ENCODE results near the gene PKP4. TPM values are rescaled to one million over a fixed set of nuclear protein-coding genes. Genes with fewer than 3 reads are reported as not detected.

Gene PKP4
- total RNA-seq, 1 donor from 2014 or later = 83.9 TPM

GRCh38 chr2:158618891-158619490, 162.2 kb downstream of the PKP4 start:
- no peaks in the 10 kb centered on the region for H4K20me1 ChIP-seq (ENCODE audit: low read depth)
- no peaks in the 10 kb centered on the region for H3K27me3 ChIP-seq
- Mint-ChIP-seq H3K4me3 (no peak overlapping the region), H3K36me3 (peaks cover 22% of the 10 kb centered on the region), H3K27me3 (ENCODE audit: insufficient read depth, low read depth) (no peaks in the 10 kb centered on the region), H3K4me1 (no peaks in the 10 kb centered on the region), H3K9me3 (no peaks in the 10 kb centered on the region), H3K27ac (no peak overlapping the region)
- no peak overlapping the region for H2AFZ ChIP-seq (replicated peaks)
- H3F3A ChIP-seq (ENCODE audit: low read depth) = no peaks in the 10 kb centered on the region
- H3K79me2 ChIP-seq (ENCODE audit: low read depth) = no peaks in the 10 kb centered on the region
- no peak overlapping the region for H3K4me2 ChIP-seq
- H3K9me3 ChIP-seq (ENCODE audit: low read depth) = no peaks in the 10 kb centered on the region
- TF ChIP-seq EZH2 (IDR thresholded peaks at IDR 0.05) (no peak), EZH2phosphoT487 (IDR thresholded peaks at IDR 0.05) (no peak)
- TF ChIP-seq, protein P1, sequence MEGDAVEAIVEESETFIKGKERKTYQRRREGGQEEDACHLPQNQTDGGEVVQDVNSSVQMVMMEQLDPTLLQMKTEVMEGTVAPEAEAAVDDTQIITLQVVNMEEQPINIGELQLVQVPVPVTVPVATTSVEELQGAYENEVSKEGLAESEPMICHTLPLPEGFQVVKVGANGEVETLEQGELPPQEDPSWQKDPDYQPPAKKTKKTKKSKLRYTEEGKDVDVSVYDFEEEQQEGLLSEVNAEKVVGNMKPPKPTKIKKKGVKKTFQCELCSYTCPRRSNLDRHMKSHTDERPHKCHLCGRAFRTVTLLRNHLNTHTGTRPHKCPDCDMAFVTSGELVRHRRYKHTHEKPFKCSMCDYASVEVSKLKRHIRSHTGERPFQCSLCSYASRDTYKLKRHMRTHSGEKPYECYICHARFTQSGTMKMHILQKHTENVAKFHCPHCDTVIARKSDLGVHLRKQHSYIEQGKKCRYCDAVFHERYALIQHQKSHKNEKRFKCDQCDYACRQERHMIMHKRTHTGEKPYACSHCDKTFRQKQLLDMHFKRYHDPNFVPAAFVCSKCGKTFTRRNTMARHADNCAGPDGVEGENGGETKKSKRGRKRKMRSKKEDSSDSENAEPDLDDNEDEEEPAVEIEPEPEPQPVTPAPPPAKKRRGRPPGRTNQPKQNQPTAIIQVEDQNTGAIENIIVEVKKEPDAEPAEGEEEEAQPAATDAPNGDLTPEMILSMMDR (IDR thresholded peaks at IDR 0.05) = no peak
- DNase-seq (ENCODE audit: low spot score) = no peak
- H3K9ac ChIP-seq = no peak overlapping the region
- H3K4me3 ChIP-seq = no peak overlapping the region
- peaks cover 5% of the 10 kb centered on the region for H3K36me3 ChIP-seq
- peak overlapping the region; percentile 13 for H3K27ac ChIP-seq
- H3K4me1 ChIP-seq = peaks cover 8% of the 10 kb centered on the region

DNA sequence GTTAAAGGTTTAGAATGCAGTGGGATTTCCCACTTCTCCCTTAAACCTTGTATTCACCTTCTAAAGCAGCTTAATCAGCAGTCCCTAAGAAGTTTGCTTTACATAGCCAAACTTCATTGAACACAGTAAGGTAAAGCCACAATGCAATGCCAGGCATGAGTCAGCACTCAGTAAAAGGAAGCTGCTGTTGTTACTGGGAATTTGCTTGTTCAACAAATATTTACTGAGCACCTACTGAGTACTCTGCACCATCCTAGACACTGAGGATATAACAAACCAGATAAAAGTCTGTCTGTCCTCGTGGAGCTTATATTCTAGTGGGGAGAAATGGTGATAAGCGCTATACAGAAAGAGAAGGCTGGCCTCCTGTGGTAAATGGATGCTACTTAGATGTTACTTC, 162.7 kb downstream of the PKP4 start:
- no peak overlapping the region for H3K27ac Mint-ChIP-seq
- Histone ChIP-seq H2AFZ (replicated peaks) (no peak overlapping the region), H3F3A (ENCODE audit: low read depth) (no peaks in the 10 kb centered on the region), H3K9me3 (ENCODE audit: low read depth) (no peaks in the 10 kb centered on the region), H3K27me3 (no peaks in the 10 kb centered on the region), H3K9ac (no peak overlapping the region), H3K36me3 (peaks cover 5% of the 10 kb centered on the region), H3K79me2 (ENCODE audit: low read depth) (no peaks in the 10 kb centered on the region), H4K20me1 (ENCODE audit: low read depth) (no peaks in the 10 kb centered on the region), H3K4me3 (no peak overlapping the region), H3K4me1 (peaks cover 8% of the 10 kb centered on the region), H3K4me2 (no peak overlapping the region), H3K27ac (peak overlapping the region; percentile 13)
- no peaks in the 10 kb centered on the region for H3K27me3 Mint-ChIP-seq (ENCODE audit: insufficient read depth, low read depth)
- H3K4me3 Mint-ChIP-seq = no peak overlapping the region
- peaks cover 24% of the 10 kb centered on the region for H3K36me3 Mint-ChIP-seq
- no peak for TF ChIP-seq EZH2 (IDR thresholded peaks at IDR 0.05)
- TF ChIP-seq, protein P1 (IDR thresholded peaks at IDR 0.05) = no peak
- TF ChIP-seq EZH2phosphoT487 (IDR thresholded peaks at IDR 0.05) = no peak
- no peaks in the 10 kb centered on the region for H3K9me3 Mint-ChIP-seq
- no peaks in the 10 kb centered on the region for H3K4me1 Mint-ChIP-seq
- peak; percentile 7 for DNase-seq (ENCODE audit: low spot score)

- TF ChIP-seq EZH2phosphoT487 (IDR thresholded peaks at IDR 0.05) = no peak
- no peak for TF ChIP-seq EZH2 (IDR thresholded peaks at IDR 0.05)
- TF ChIP-seq, protein P1 (IDR thresholded peaks at IDR 0.05) = no peak
- H3K4me3 ChIP-seq = no peak overlapping the region
- no peaks in the 10 kb centered on the region for H3K27me3 ChIP-seq
- H4K20me1 ChIP-seq (ENCODE audit: low read depth) = no peaks in the 10 kb centered on the region
- no peaks in the 10 kb centered on the region for H3K9me3 ChIP-seq (ENCODE audit: low read depth)
- H3F3A ChIP-seq (ENCODE audit: low read depth) = no peaks in the 10 kb centered on the region
- H3K4me1 ChIP-seq = peaks cover 8% of the 10 kb centered on the region
- no peak overlapping the region for H3K27ac ChIP-seq
- no peak for DNase-seq (ENCODE audit: low spot score)
- H3K4me3 Mint-ChIP-seq = no peak overlapping the region
- peaks cover 5% of the 10 kb centered on the region for H3K36me3 ChIP-seq
- H3K4me2 ChIP-seq = no peak overlapping the region
- no peak overlapping the region for H2AFZ ChIP-seq (replicated peaks)
- no peaks in the 10 kb centered on the region for H3K9me3 Mint-ChIP-seq
- no peaks in the 10 kb centered on the region for H3K4me1 Mint-ChIP-seq
- H3K9ac ChIP-seq = no peak overlapping the region
- no peaks in the 10 kb centered on the region for H3K79me2 ChIP-seq (ENCODE audit: low read depth)
- H3K27ac Mint-ChIP-seq = no peak overlapping the region
- H3K36me3 Mint-ChIP-seq = peaks cover 32% of the 10 kb centered on the region
- no peaks in the 10 kb centered on the region for H3K27me3 Mint-ChIP-seq (ENCODE audit: insufficient read depth, low read depth)
Measured at GRCh38 chr2:158620656-158621055, 163.9 kb downstream of the PKP4 start.
